ENCODE data around the gene APBB1. TPM values are rescaled to one million over a fixed set of nuclear protein-coding genes. Genes with fewer than 3 reads are reported as not detected.

Gene APBB1
- polyA plus RNA-seq, 1 of the 3 experiments (the other 2 are of a cell fraction) = 35.9 TPM

DNA sequence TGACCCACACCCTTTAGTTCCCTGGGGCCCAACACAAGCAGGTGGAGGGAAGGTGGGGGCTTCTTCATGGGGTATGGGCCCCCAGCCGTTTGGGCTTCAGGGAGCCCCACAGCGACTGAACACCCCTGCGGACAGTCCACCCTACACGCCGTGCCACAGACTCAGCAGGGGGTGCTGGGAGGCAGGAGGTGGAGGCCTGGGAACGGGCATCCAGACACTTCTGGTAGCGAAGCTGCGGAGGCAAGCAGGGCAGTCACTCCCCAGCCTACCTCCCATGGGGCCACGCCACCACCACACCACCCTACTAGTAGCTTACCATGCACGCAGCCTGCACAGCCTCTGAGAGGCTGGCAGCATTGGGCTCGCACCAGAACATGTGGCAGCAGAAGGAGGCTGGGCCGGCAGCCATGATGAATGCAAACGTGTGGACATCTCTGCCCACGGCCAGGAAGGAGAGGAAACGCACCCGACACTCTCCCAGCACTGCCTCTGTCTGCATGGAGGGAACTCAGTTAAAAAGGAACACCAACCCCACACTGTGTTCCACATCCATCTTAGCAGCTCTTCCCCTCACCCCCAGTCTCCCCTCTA is 23.3 kb downstream of the APBB1 start:
- Histone ChIP-seq H3K9ac (no peak overlapping the region), H3K4me3 (ENCODE audit: low read depth in 2 of 2, low read length in 1 of 2) (no peak overlapping the region), H3K27ac (ENCODE audit: low read depth in 2 of 2, low read length in 1 of 2) (no peak overlapping the region), H2AFZ (ENCODE audit: low read depth) (no peak overlapping the region), H3K4me1 (ENCODE audit: control insufficient read depth in 1 of 2, insufficient read depth in 2 of 2, low read depth in 1 of 2, low read length in 1 of 2) (peaks cover 7 to 11% of the 10 kb centered on the region in 2 experiments; a peak in 2 of 4 replicates), H3K4me2 (no peak overlapping the region), H3K79me2 (ENCODE audit: insufficient read depth) (0 out of 2 replicates have a peak, but pooled peaks cover 8% of the 10 kb centered on the region), H3K9me3 (no peaks in the 10 kb centered on the region), H3K9me2 (no peaks in the 10 kb centered on the region), H3K36me3 (replicated peaks in 1 of 2; ENCODE audit: control insufficient read depth in 1 of 2, insufficient read depth in 2 of 2, low read length in 1 of 2) (peaks cover 0 to 22% of the 10 kb centered on the region in 2 experiments), H3F3A (replicated peaks; ENCODE audit: insufficient read depth) (no peaks in the 10 kb centered on the region), H3K27me3 (ENCODE audit: insufficient read depth) (no peaks in the 10 kb centered on the region), H4K20me1 (ENCODE audit: insufficient read depth) (no peaks in the 10 kb centered on the region)
- TF ChIP-seq ELF1 (IDR thresholded peaks at IDR 0.05) (no peak), RAD21 (IDR thresholded peaks at IDR 0.05; ENCODE audit: low read length) (no peak), POLR2AphosphoS5 (IDR thresholded peaks at IDR 0.05; ENCODE audit: low read depth, low read length) (no peak)
- WGBS (ENCODE audit: low lambda C conversion rate) = 90% methylated on average over 5 of the region's 16 CpGs
- DNase-seq = no peak
- CTCF ChIA-PET = interaction anchor here (1.0 to 4.2 kb wide), 3 partner anchors 16 to 48 kb away, joined by 5 to 33 read pairs (median 9); partner anchors contain the start of gene APBB1
- POLR2A ChIA-PET = interaction anchor here (1.9 kb wide), 1 partner anchor 23 kb away, joined by 5 read pairs; the partner anchor contains the start of gene APBB1

DNA sequence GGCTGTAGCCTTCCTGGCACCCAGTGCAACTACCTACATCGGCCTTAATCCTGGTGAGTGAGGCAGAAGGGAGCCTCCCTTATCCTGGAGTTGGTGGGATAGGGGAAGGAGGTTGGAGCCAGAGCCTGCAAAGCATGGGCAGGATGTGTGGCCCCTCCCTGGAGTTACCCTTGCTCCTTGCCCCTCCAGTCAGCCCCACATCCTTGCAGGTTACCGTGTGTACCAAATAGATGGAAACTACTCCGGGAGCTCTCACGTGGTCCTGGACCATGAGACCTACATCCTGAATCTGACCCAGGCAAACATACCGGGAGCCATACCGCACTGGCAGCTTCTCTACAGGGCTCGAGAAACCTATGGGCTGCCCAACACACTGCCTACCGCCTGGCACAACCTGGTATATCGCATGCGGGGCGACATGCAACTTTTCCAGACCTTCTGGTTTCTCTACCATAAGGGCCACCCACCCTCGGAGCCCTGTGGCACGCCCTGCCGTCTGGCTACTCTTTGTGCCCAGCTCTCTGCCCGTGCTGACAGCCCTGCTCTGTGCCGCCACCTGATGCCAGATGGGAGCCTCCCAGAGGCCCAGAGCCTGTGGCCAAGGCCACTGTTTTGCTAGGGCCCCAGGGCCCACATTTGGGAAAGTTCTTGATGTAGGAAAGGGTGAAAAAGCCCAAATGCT is 24.8 kb downstream of the APBB1 start:
- no peak for DNase-seq
- H3K9ac ChIP-seq = no peak overlapping the region
- H3K4me3 ChIP-seq (ENCODE audit: low read depth in 2 of 2, low read length in 1 of 2) = no peak overlapping the region
- H3F3A ChIP-seq (replicated peaks; ENCODE audit: insufficient read depth) = peaks cover 4% of the 10 kb centered on the region
- ChIA-PET CTCF (interaction anchor here (1.3 to 4.2 kb wide), 3 partner anchors 15 to 49 kb away, joined by 5 to 33 read pairs (median 11); no protein-coding TSS in a partner anchor), POLR2A (interaction anchor here (1.9 kb wide), 1 partner anchor 24 kb away, joined by 5 read pairs; the partner anchor contains the start of gene APBB1)
- H3K4me1 ChIP-seq (ENCODE audit: control insufficient read depth in 1 of 2, insufficient read depth in 2 of 2, low read depth in 1 of 2, low read length in 1 of 2) = peaks cover 14 to 15% of the 10 kb centered on the region in 2 experiments; a peak in 2 of 4 replicates
- no peaks in the 10 kb centered on the region for H3K9me2 ChIP-seq
- H3K79me2 ChIP-seq (ENCODE audit: insufficient read depth) = 0 out of 2 replicates have a peak, but pooled peaks cover 9% of the 10 kb centered on the region
- H3K36me3 ChIP-seq (replicated peaks in 1 of 2; ENCODE audit: control insufficient read depth in 1 of 2, insufficient read depth in 2 of 2, low read length in 1 of 2) = peaks cover 0 to 19% of the 10 kb centered on the region in 2 experiments
- H2AFZ ChIP-seq (ENCODE audit: low read depth) = no peak overlapping the region
- H3K27me3 ChIP-seq (ENCODE audit: insufficient read depth) = no peaks in the 10 kb centered on the region
- 89% methylated on average over 16 of the region's 16 CpGs for WGBS (ENCODE audit: low lambda C conversion rate)
- H3K4me2 ChIP-seq = no peak overlapping the region
- H3K9me3 ChIP-seq = no peaks in the 10 kb centered on the region
- no peak overlapping the region for H3K27ac ChIP-seq (ENCODE audit: low read depth in 2 of 2, low read length in 1 of 2)
- no peaks in the 10 kb centered on the region for H4K20me1 ChIP-seq (ENCODE audit: insufficient read depth)
- TF ChIP-seq POLR2AphosphoS5 (IDR thresholded peaks at IDR 0.05; ENCODE audit: low read depth, low read length) (no peak), FOXJ3 (CRISPR knock-in tag; IDR thresholded peaks at IDR 0.05) (no peak), FOXM1 (IDR thresholded peaks at IDR 0.05; ENCODE audit: low read depth) (no peak), RAD21 (IDR thresholded peaks at IDR 0.05; ENCODE audit: low read length) (no peak), TCF12 (IDR thresholded peaks at IDR 0.05) (no peak), RXRA (IDR thresholded peaks at IDR 0.05; ENCODE audit: borderline replicate concordance, low read depth) (no peak), JUND (IDR thresholded peaks at IDR 0.05) (no peak), FOSL2 (IDR thresholded peaks at IDR 0.05; ENCODE audit: borderline replicate concordance, low read depth) (no peak), NFIC (IDR thresholded peaks at IDR 0.05; ENCODE audit: borderline replicate concordance) (no peak), TEAD4 (IDR thresholded peaks at IDR 0.05; ENCODE audit: borderline replicate concordance, insufficient read depth) (no peak), GABPA (IDR thresholded peaks at IDR 0.05; ENCODE audit: low read depth) (no peak)
- TF ChIP-seq, protein P1, sequence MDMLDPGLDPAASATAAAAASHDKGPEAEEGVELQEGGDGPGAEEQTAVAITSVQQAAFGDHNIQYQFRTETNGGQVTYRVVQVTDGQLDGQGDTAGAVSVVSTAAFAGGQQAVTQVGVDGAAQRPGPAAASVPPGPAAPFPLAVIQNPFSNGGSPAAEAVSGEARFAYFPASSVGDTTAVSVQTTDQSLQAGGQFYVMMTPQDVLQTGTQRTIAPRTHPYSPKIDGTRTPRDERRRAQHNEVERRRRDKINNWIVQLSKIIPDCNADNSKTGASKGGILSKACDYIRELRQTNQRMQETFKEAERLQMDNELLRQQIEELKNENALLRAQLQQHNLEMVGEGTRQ (IDR thresholded peaks at IDR 0.05; ENCODE audit: borderline replicate concordance, low read depth, low read length) = no peak
- TF ChIP-seq, protein P2, sequence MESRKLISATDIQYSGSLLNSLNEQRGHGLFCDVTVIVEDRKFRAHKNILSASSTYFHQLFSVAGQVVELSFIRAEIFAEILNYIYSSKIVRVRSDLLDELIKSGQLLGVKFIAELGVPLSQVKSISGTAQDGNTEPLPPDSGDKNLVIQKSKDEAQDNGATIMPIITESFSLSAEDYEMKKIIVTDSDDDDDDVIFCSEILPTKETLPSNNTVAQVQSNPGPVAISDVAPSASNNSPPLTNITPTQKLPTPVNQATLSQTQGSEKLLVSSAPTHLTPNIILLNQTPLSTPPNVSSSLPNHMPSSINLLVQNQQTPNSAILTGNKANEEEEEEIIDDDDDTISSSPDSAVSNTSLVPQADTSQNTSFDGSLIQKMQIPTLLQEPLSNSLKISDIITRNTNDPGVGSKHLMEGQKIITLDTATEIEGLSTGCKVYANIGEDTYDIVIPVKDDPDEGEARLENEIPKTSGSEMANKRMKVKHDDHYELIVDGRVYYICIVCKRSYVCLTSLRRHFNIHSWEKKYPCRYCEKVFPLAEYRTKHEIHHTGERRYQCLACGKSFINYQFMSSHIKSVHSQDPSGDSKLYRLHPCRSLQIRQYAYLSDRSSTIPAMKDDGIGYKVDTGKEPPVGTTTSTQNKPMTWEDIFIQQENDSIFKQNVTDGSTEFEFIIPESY (IDR thresholded peaks at IDR 0.05; ENCODE audit: borderline replicate concordance, low read depth) = no peak
- TF ChIP-seq, protein P3, sequence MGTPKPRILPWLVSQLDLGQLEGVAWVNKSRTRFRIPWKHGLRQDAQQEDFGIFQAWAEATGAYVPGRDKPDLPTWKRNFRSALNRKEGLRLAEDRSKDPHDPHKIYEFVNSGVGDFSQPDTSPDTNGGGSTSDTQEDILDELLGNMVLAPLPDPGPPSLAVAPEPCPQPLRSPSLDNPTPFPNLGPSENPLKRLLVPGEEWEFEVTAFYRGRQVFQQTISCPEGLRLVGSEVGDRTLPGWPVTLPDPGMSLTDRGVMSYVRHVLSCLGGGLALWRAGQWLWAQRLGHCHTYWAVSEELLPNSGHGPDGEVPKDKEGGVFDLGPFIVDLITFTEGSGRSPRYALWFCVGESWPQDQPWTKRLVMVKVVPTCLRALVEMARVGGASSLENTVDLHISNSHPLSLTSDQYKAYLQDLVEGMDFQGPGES (IDR thresholded peaks at IDR 0.05; ENCODE audit: low read depth, low read length) = no peak
- TF ChIP-seq, protein P4, sequence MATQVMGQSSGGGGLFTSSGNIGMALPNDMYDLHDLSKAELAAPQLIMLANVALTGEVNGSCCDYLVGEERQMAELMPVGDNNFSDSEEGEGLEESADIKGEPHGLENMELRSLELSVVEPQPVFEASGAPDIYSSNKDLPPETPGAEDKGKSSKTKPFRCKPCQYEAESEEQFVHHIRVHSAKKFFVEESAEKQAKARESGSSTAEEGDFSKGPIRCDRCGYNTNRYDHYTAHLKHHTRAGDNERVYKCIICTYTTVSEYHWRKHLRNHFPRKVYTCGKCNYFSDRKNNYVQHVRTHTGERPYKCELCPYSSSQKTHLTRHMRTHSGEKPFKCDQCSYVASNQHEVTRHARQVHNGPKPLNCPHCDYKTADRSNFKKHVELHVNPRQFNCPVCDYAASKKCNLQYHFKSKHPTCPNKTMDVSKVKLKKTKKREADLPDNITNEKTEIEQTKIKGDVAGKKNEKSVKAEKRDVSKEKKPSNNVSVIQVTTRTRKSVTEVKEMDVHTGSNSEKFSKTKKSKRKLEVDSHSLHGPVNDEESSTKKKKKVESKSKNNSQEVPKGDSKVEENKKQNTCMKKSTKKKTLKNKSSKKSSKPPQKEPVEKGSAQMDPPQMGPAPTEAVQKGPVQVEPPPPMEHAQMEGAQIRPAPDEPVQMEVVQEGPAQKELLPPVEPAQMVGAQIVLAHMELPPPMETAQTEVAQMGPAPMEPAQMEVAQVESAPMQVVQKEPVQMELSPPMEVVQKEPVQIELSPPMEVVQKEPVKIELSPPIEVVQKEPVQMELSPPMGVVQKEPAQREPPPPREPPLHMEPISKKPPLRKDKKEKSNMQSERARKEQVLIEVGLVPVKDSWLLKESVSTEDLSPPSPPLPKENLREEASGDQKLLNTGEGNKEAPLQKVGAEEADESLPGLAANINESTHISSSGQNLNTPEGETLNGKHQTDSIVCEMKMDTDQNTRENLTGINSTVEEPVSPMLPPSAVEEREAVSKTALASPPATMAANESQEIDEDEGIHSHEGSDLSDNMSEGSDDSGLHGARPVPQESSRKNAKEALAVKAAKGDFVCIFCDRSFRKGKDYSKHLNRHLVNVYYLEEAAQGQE (IDR thresholded peaks at IDR 0.05; ENCODE audit: low read depth, low read length) = no peak
- TF ChIP-seq, protein P5, sequence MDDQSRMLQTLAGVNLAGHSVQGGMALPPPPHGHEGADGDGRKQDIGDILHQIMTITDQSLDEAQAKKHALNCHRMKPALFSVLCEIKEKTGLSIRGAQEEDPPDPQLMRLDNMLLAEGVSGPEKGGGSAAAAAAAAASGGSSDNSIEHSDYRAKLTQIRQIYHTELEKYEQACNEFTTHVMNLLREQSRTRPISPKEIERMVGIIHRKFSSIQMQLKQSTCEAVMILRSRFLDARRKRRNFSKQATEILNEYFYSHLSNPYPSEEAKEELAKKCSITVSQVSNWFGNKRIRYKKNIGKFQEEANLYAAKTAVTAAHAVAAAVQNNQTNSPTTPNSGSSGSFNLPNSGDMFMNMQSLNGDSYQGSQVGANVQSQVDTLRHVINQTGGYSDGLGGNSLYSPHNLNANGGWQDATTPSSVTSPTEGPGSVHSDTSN (IDR thresholded peaks at IDR 0.05) = no peak

All from SK-N-SH (cell line).